Lower lobe of right lung (tissue), 2 donors: ENCODE data around the gene CSTB. TPM values are rescaled to one million over a fixed set of nuclear protein-coding genes. Genes with fewer than 3 reads are reported as not detected.

Experiments used
- ATAC-seq, 2 donors: fragments of 200-7000 bp; cut with Tn5 transposase; one replicate each; pipeline ENCODE4 v1.9.1; 2020 to 2022; ENCODE audit warnings: mild to moderate bottlenecking in 2 of 2, moderate library complexity in 2 of 2
- DNase-seq: peaks from one replicate; pipeline ENCODE4 v3.0.0-alpha.2; 2020
- H3K27ac ChIP-seq: fragments of 200-600 bp; one replicate; pipeline ENCODE4 v1.8.0; 2022
- H3K27me3 ChIP-seq: fragments of 200-600 bp; one replicate; pipeline ENCODE4 v1.8.0; 2022; ENCODE audit warnings: low read depth
- H3K36me3 ChIP-seq: fragments of 200-600 bp; one replicate; pipeline ENCODE4 v1.8.0; 2022; ENCODE audit warnings: mild to moderate bottlenecking
- H3K4me1 ChIP-seq: fragments of 200-600 bp; one replicate; pipeline ENCODE4 v1.8.0; 2022
- H3K4me3 ChIP-seq: fragments of 200-600 bp; one replicate; pipeline ENCODE4 v1.8.0; 2022; ENCODE audit warnings: mild to moderate bottlenecking
- H3K9me3 ChIP-seq: fragments of 200-600 bp; one replicate; pipeline ENCODE4 v1.8.0; 2022
- intact Hi-C: fragments of 100-400 bp; cut with DNase I; formaldehyde crosslinking; loops from one replicate; pipeline ENCODE4 v1.11.0; 2022
- total RNA-seq: library from RNA; stranded (reverse); fragmentation: NEBNext Ultra II Directional; extraction: Animal tissue kit (Norgen Biotek cat#: 25700); gene quantifications from one replicate; pipeline ENCODE4 v1.2.1, GENCODE V29; 2021
- TF ChIP-seq, protein P1 (sequence below): fragments of 200-600 bp; IDR thresholded peaks from one replicate; pipeline ENCODE4 v1.8.0; 2022; ENCODE audit warnings: antibody characterized with exemption, mild to moderate bottlenecking
- donor health status: DM: no; HTN: yes; CAD: no; lungs with severe emphysema.

Gene CSTB
- total RNA-seq, 1 donor from 2014 or later, result 154 TPM

DNA sequence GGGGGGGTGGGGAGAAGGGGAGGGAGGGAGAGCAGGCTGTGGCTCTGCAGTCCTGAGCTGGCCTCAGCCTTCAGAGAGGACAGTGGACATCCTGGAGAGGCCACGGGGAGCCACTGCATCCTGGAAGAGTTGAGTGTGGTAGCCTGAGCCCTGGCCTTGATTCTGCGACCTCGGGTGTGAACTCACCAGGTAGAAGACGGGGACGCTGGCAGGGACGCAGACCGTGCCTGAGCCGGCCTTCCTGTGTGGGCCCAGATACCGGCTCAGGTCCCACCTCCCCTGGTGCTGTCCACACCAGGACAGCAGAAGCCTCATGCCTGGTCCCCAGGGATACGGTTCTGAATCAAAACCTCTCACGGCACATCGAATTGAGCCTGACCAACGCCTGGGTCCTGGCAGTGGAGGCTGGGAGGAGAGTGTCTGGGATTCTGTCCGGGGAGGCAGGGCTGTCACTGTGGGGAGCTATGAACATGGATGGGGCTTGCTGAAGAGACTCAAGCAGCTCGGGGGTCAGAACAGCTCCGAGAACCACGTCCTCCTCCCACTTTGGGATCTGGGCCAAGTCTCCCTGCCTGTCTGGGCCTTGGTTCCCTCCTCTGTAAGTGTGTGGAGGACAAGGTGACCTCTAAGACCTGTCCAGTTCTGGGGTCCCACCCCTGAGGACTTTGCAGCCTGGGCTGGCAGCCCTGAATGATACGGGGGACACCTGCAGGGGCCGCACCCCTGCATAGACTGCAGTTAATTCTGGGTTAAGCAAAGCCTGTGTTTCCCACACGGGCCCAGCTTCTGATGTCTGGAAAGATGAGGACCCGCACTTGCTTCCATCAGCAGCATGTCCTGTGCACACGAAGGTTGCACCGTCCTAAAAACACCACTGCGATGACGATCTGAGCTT lies 43.6 kb upstream of the CSTB start:
- no peak overlapping the region for H3K4me3 ChIP-seq
- DNase-seq, result peak; percentile 30
- no peaks in the 10 kb centered on the region for H3K36me3 ChIP-seq
- no peaks in the 10 kb centered on the region for H3K9me3 ChIP-seq
- no peak for ATAC-seq
- intact Hi-C loops, result no loop called here
- peaks cover 15% of the 10 kb centered on the region for H3K4me1 ChIP-seq
- no peaks in the 10 kb centered on the region for H3K27me3 ChIP-seq
- H3K27ac ChIP-seq, result no peak overlapping the region
- TF ChIP-seq, protein P1, sequence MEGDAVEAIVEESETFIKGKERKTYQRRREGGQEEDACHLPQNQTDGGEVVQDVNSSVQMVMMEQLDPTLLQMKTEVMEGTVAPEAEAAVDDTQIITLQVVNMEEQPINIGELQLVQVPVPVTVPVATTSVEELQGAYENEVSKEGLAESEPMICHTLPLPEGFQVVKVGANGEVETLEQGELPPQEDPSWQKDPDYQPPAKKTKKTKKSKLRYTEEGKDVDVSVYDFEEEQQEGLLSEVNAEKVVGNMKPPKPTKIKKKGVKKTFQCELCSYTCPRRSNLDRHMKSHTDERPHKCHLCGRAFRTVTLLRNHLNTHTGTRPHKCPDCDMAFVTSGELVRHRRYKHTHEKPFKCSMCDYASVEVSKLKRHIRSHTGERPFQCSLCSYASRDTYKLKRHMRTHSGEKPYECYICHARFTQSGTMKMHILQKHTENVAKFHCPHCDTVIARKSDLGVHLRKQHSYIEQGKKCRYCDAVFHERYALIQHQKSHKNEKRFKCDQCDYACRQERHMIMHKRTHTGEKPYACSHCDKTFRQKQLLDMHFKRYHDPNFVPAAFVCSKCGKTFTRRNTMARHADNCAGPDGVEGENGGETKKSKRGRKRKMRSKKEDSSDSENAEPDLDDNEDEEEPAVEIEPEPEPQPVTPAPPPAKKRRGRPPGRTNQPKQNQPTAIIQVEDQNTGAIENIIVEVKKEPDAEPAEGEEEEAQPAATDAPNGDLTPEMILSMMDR, result no peak

DNA sequence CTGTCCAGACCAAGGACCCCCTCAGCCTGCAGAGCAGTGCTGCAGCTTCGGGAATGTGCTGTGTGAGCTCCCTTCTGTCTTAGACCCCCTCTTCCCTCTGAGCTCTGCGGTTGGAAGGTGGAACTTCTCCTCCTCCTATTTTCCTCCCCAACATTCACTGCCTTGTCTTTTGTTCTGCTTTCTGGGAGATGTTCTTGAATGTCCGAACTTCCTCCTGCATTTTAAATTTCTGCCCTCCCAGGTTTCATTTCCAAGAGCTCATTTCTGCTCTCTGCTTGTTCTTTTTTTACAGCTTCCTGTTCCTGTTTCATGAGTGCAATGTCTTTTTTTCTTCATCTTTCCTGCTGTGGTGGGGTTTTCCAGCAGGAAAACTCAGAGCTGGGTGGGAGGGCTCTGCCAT lies 42.6 kb upstream of the CSTB start:
- TF ChIP-seq, protein P1, result no peak
- Histone ChIP-seq H3K36me3 (no peaks in the 10 kb centered on the region), H3K4me3 (no peak overlapping the region), H3K9me3 (no peaks in the 10 kb centered on the region), H3K27me3 (no peaks in the 10 kb centered on the region), H3K4me1 (peaks cover 15% of the 10 kb centered on the region), H3K27ac (peak overlapping the region; percentile 19)
- ATAC-seq, result peak in 1 of 2 donors; percentile 10
- intact Hi-C loops, result no loop called here
- DNase-seq, result peak; percentile 14

DNA sequence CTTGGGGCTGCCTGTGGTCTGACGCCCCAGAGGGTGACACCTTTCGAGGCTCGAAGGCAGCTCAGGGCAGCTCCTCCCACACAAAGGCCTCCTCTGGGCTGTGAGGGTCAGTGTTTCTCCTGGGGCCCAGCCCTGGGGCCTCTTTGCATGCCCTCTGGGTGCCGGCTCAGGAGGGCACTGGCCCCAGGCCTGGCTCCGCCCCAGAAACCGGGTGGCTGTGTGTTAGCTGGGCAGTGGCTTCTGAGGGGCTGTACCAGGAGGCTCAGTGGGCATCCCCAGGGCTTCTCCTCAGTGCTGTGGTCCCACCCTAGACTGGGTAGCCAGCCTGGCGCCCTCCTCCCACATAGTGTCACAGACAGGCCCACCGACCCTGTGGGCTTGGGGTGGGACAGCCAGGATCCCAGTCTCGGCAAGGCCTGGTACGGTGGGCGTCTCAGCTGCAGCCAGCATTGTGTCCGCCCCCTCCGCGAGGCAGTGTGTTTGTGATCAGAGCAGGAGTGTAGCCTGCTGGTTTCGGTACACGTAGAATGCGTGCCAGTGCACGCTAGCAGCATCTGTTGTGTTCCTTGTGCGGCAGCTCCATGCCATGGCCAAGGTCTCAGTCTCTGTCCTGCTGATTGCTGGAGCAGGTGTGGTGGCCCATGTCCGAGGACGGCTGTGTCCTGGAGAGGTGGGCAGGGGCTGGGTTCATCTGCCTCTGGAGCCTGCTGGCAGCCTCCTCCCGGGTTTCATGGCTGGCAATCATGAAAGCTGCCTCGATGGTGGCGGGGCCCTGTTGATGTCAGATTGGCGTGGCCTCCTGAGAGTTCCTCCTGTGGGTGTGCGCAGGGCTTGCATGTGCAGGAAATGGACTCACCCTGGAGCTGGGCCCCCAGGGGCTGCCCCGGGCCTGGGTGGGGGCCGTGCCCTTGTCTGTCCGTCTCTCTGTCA lies 41.3 kb upstream of the CSTB start:
- H3K27ac ChIP-seq, result no peak overlapping the region

DNA sequence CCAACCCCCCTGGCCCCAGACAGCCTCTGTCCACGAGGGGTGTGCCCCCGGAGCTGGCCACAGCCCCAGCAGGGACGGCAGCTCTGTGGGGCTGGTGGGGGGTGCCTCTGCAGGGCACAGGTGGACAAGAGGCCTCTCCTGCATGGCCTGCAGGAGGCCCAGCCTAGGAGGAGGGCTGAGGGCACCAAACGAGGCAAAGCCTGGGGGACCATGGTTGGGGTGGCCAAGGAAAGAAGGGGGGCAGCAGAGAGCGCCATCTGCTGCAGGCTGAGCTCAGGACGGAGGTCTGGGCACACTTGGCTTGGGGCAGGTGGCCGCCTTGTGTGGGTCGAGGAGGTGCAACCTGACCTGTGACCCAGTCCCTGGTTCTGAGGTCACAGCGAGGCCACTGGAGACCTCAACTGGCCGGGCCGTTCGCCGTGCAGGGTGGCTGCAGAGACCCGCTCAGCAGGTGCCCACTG lies 40.5 kb upstream of the CSTB start:
- H3K27ac ChIP-seq, result no peak overlapping the region
- ATAC-seq (no peak), DNase-seq (no peak)
- intact Hi-C loops, result no loop called here
- TF ChIP-seq, protein P1, result no peak
- no peaks in the 10 kb centered on the region for H3K9me3 ChIP-seq
- H3K27me3 ChIP-seq, result no peaks in the 10 kb centered on the region
- H3K4me3 ChIP-seq, result no peak overlapping the region
- H3K4me1 ChIP-seq, result peaks cover 29% of the 10 kb centered on the region
- no peaks in the 10 kb centered on the region for H3K36me3 ChIP-seq

More for the DNA sequence above, 41.3 kb upstream of the CSTB start:
- peak in 1 of 2 donors; percentile 4 for ATAC-seq
- DNase-seq, result peak; percentile 48
- no peaks in the 10 kb centered on the region for H3K36me3 ChIP-seq
- TF ChIP-seq, protein P1, result no peak
- H3K4me1 ChIP-seq, result peaks cover 21% of the 10 kb centered on the region
- H3K27me3 ChIP-seq, result no peaks in the 10 kb centered on the region
- no peak overlapping the region for H3K4me3 ChIP-seq
- H3K9me3 ChIP-seq, result no peaks in the 10 kb centered on the region
- intact Hi-C loops, result no loop called here

DNA sequence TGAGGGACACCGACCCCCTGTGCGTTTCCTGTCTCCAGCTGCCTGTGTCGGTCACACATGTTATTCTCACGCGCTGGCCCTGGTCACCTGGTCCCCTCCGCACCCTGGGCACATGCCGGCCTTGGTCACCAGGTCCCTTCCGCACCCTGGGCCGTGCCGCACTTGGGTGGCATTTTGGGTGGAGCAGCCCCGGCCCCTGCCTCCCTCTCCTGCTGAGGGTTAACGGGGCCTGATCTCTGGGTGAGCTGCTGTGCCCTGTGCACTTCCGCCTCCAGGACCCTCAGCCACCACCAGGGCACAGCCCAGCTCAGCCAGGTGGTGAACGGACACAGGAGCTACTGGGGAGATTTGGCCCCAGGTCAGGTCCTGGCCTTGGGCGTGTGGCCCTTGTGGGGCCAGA lies 39.9 kb upstream of the CSTB start:
- H3K4me3 ChIP-seq, result no peak overlapping the region
- no peak overlapping the region for H3K27ac ChIP-seq
- TF ChIP-seq, protein P1, result no peak
- no peak for DNase-seq
- intact Hi-C loops, result no loop called here
- peaks cover 35% of the 10 kb centered on the region for H3K4me1 ChIP-seq
- ATAC-seq, result no peak
- no peaks in the 10 kb centered on the region for H3K9me3 ChIP-seq
- H3K27me3 ChIP-seq, result no peaks in the 10 kb centered on the region
- no peaks in the 10 kb centered on the region for H3K36me3 ChIP-seq
